Thymus (tissue), 2 donors: ENCODE results near the gene EML1. TPM values are rescaled to one million over a fixed set of nuclear protein-coding genes. Genes with fewer than 3 reads are reported as not detected.

Experiments used
- polyA plus RNA-seq: library from polyadenylated mRNA; stranded (reverse); fragments of 200-250 nt; gene quantifications from one replicate; pipeline ENCODE4 v1.2.3, GENCODE V29; 2013
- total RNA-seq: library from RNA; stranded (reverse); fragments of 120-200 nt; gene quantifications from one replicate; pipeline ENCODE4 v1.2.4, GENCODE V29; 2013
- donor health status: healthy.

The EML1 gene
- total and polyA plus RNA-seq, 2 donors, result 1.7 to 2.7 TPM

Other genes starting within 250 kb of the EML1 start
- 4.6 TPM for gene CCDC85C, start 189.2 kb upstream of the EML1 start, total RNA-seq
- gene CCDC85C, start 189.2 kb upstream of the EML1 start, polyA plus RNA-seq, result 7.9 TPM
- 0.33 TPM for gene HHIPL1, start 148.3 kb upstream of the EML1 start, total RNA-seq
- 0.23 TPM for gene HHIPL1, start 148.3 kb upstream of the EML1 start, polyA plus RNA-seq
- 0.14 TPM for gene CYP46A1, start 109.1 kb upstream of the EML1 start, total RNA-seq
- gene CYP46A1, start 109.1 kb upstream of the EML1 start, polyA plus RNA-seq, result 0.62 TPM